Measurements from ENCODE around the gene BANP.

BANP gene

DNA sequence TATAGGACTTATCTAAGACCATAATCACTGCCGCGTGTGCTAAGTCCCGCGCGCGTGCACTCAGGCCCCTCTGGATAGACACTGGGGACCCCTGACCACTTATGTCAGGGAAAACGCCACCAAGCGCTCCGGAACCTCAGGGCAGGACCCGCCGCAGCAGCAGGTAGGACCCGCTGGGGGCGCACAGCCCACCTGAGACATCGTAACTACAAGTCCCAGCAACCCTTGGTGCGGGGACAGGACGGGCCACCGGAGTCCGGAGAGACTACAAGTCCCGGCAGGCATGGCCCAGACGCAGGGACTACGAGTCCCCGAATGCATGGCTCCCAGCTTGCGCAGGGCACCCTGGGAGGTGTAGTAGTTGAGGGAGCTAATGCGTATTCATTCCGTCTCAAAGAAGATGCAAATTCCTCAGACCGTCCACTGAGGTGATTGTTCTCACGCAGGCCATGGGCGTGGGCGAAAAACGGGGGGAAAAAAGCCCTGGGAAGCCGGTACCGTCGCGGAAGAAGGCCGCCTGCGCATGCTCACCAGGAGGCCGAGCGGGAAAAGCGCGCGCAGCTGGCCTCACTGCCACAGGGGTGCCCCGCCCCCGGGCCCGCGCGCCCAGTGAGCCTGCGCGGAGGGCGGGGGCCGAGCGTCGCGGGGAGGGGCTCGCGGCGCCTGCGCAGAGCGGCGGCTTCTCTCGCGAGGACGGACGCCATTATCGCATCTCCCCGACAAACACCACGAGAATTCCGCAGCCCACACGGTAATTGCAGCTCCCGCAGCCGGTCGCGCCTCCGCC is at the start of gene BANP (continued):
- TF ChIP-seq ZNF473 (tag by site-specific recombination; IDR thresholded peaks at IDR 0.05): no peak
- peak; percentile 52 for TF ChIP-seq ZFHX2 (tag by site-specific recombination; conservative IDR thresholded peaks at IDR 0.05)
- TF ChIP-seq ZNF114 (tag by site-specific recombination; IDR thresholded peaks at IDR 0.05): no peak
- no peak for TF ChIP-seq ZNF223 (tag by site-specific recombination; IDR thresholded peaks at IDR 0.05)
- no peak for TF ChIP-seq ZNF174 (tag by site-specific recombination; IDR thresholded peaks at IDR 0.05)
- TF ChIP-seq ZNF121 (tag by site-specific recombination; IDR thresholded peaks at IDR 0.05): no peak
- TF ChIP-seq ZNF623 (tag by site-specific recombination; IDR thresholded peaks at IDR 0.05): peak; percentile 10; the same call in 1 of the 2 replicates
- TF ChIP-seq, protein P1, sequence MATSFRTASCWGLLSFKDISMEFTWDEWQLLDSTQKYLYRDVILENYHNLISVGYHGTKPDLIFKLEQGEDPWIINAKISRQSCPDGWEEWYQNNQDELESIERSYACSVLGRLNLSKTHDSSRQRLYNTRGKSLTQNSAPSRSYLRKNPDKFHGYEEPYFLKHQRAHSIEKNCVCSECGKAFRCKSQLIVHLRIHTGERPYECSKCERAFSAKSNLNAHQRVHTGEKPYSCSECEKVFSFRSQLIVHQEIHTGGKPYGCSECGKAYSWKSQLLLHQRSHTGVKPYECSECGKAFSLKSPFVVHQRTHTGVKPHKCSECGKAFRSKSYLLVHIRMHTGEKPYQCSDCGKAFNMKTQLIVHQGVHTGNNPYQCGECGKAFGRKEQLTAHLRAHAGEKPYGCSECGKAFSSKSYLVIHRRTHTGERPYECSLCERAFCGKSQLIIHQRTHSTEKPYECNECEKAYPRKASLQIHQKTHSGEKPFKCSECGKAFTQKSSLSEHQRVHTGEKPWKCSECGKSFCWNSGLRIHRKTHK (tag by site-specific recombination; IDR thresholded peaks at IDR 0.05): no peak
- no peak for TF ChIP-seq ZNF426 (tag by site-specific recombination; IDR thresholded peaks at IDR 0.05)
- no peak for TF ChIP-seq ZNF341 (tag by site-specific recombination; IDR thresholded peaks at IDR 0.05; ENCODE audit: low read depth)
- TF ChIP-seq, protein P2, sequence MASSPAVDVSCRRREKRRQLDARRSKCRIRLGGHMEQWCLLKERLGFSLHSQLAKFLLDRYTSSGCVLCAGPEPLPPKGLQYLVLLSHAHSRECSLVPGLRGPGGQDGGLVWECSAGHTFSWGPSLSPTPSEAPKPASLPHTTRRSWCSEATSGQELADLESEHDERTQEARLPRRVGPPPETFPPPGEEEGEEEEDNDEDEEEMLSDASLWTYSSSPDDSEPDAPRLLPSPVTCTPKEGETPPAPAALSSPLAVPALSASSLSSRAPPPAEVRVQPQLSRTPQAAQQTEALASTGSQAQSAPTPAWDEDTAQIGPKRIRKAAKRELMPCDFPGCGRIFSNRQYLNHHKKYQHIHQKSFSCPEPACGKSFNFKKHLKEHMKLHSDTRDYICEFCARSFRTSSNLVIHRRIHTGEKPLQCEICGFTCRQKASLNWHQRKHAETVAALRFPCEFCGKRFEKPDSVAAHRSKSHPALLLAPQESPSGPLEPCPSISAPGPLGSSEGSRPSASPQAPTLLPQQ (tag by site-specific recombination; IDR thresholded peaks at IDR 0.05): peak; percentile 87
- TF ChIP-seq ZNF521 (tag by site-specific recombination; IDR thresholded peaks at IDR 0.05): no peak
- TF ChIP-seq, protein P3, sequence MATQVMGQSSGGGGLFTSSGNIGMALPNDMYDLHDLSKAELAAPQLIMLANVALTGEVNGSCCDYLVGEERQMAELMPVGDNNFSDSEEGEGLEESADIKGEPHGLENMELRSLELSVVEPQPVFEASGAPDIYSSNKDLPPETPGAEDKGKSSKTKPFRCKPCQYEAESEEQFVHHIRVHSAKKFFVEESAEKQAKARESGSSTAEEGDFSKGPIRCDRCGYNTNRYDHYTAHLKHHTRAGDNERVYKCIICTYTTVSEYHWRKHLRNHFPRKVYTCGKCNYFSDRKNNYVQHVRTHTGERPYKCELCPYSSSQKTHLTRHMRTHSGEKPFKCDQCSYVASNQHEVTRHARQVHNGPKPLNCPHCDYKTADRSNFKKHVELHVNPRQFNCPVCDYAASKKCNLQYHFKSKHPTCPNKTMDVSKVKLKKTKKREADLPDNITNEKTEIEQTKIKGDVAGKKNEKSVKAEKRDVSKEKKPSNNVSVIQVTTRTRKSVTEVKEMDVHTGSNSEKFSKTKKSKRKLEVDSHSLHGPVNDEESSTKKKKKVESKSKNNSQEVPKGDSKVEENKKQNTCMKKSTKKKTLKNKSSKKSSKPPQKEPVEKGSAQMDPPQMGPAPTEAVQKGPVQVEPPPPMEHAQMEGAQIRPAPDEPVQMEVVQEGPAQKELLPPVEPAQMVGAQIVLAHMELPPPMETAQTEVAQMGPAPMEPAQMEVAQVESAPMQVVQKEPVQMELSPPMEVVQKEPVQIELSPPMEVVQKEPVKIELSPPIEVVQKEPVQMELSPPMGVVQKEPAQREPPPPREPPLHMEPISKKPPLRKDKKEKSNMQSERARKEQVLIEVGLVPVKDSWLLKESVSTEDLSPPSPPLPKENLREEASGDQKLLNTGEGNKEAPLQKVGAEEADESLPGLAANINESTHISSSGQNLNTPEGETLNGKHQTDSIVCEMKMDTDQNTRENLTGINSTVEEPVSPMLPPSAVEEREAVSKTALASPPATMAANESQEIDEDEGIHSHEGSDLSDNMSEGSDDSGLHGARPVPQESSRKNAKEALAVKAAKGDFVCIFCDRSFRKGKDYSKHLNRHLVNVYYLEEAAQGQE (tag by site-specific recombination; IDR thresholded peaks at IDR 0.05): no peak
- TF ChIP-seq, protein P4, sequence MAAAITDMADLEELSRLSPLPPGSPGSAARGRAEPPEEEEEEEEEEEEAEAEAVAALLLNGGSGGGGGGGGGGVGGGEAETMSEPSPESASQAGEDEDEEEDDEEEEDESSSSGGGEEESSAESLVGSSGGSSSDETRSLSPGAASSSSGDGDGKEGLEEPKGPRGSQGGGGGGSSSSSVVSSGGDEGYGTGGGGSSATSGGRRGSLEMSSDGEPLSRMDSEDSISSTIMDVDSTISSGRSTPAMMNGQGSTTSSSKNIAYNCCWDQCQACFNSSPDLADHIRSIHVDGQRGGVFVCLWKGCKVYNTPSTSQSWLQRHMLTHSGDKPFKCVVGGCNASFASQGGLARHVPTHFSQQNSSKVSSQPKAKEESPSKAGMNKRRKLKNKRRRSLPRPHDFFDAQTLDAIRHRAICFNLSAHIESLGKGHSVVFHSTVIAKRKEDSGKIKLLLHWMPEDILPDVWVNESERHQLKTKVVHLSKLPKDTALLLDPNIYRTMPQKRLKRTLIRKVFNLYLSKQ (tag by site-specific recombination; IDR thresholded peaks at IDR 0.05; ENCODE audit: borderline replicate concordance): no peak
- TF ChIP-seq ZNF37A (tag by site-specific recombination; IDR thresholded peaks at IDR 0.05): no peak
- TF ChIP-seq TRIM28 (IDR thresholded peaks at IDR 0.05; ENCODE audit: borderline replicate concordance, low read length): peak; percentile 39; the same call in 1 of the 2 replicates
- TF ChIP-seq RBAK (tag by site-specific recombination; IDR thresholded peaks at IDR 0.05): no peak
- peak; percentile 98 for TF ChIP-seq ZXDB (tag by site-specific recombination; IDR thresholded peaks at IDR 0.05)
- no peak for TF ChIP-seq ZNF311 (tag by site-specific recombination; IDR thresholded peaks at IDR 0.05; ENCODE audit: borderline replicate concordance)
- TF ChIP-seq ZNF571 (tag by site-specific recombination; IDR thresholded peaks at IDR 0.05): no peak
- TF ChIP-seq ZBTB1 (tag by site-specific recombination; IDR thresholded peaks at IDR 0.05): no peak
- TF ChIP-seq ZNF544 (tag by site-specific recombination; IDR thresholded peaks at IDR 0.05): no peak
- no peak for TF ChIP-seq ZNF146 (tag by site-specific recombination; IDR thresholded peaks at IDR 0.05)
- TF ChIP-seq, protein P5, sequence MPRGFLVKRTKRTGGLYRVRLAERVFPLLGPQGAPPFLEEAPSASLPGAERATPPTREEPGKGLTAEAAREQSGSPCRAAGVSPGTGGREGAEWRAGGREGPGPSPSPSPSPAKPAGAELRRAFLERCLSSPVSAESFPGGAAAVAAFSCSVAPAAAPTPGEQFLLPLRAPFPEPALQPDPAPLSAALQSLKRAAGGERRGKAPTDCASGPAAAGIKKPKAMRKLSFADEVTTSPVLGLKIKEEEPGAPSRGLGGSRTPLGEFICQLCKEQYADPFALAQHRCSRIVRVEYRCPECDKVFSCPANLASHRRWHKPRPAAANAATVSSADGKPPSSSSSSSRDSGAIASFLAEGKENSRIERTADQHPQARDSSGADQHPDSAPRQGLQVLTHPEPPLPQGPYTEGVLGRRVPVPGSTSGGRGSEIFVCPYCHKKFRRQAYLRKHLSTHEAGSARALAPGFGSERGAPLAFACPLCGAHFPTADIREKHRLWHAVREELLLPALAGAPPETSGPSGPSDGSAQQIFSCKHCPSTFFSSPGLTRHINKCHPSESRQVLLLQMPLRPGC (tag by site-specific recombination; IDR thresholded peaks at IDR 0.05): no peak
- TF ChIP-seq, protein P6, sequence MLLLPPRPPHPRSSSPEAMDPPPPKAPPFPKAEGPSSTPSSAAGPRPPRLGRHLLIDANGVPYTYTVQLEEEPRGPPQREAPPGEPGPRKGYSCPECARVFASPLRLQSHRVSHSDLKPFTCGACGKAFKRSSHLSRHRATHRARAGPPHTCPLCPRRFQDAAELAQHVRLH (tag by site-specific recombination; IDR thresholded peaks at IDR 0.05): no peak
- peak; percentile 49; the same call in 1 of the 2 replicates for TF ChIP-seq GLIS2 (tag by site-specific recombination; IDR thresholded peaks at IDR 0.05)
- TF ChIP-seq, protein P7, sequence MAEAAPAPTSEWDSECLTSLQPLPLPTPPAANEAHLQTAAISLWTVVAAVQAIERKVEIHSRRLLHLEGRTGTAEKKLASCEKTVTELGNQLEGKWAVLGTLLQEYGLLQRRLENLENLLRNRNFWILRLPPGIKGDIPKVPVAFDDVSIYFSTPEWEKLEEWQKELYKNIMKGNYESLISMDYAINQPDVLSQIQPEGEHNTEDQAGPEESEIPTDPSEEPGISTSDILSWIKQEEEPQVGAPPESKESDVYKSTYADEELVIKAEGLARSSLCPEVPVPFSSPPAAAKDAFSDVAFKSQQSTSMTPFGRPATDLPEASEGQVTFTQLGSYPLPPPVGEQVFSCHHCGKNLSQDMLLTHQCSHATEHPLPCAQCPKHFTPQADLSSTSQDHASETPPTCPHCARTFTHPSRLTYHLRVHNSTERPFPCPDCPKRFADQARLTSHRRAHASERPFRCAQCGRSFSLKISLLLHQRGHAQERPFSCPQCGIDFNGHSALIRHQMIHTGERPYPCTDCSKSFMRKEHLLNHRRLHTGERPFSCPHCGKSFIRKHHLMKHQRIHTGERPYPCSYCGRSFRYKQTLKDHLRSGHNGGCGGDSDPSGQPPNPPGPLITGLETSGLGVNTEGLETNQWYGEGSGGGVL (tag by site-specific recombination; IDR thresholded peaks at IDR 0.05): peak; percentile 95
